CD4-positive, alpha-beta T cell (primary cell): ENCODE measurements around the gene ENAH. TPM values are rescaled to one million over a fixed set of nuclear protein-coding genes. Genes with fewer than 3 reads are reported as not detected.
A peak's percentile ranks its signal among the peaks of the same experiment; 100 is the strongest.
"Not testable (repeated sequence)": the region's sequence is repeated elsewhere in the genome, so short reads cannot be mapped to it uniquely, and the experiment has no call there.

Experiments
- ATAC-seq: fragments of 200-7000 bp; cut with Tn5 transposase; one replicate; pipeline ENCODE4 v1.10.0; 2022; ENCODE audit warnings: mild to moderate bottlenecking; ENCODE audit not compliant: poor library complexity
- CTCF ChIA-PET: fragments of 350-600 bp; sonication (Branson Sonifier 250); formaldehyde crosslinking; loops from one replicate; lab custom pipeline; 2021; ENCODE audit warnings: antibody characterized with exemption, inconsistent platforms; lab: Charles Lee
- POLR2A ChIA-PET: fragments of 350-600 bp; sonication (Branson Sonifier 250); formaldehyde crosslinking; loops from one replicate; lab custom pipeline; 2021; ENCODE audit warnings: antibody characterized with exemption, inconsistent platforms; lab: Charles Lee
- DNase-seq, 14 experiments: peaks; one replicate each; pipeline ENCODE4 v3.0.0-alpha.2; 2013 to 2020; ENCODE audit warnings: mixed read lengths in 2 of 14
- H3K27ac ChIP-seq, 2 donors: one replicate each; pipeline versions ENCODE4 v1.5.1 to v1.7.0; 2013; ENCODE audit warnings: low read length in 2 of 2, low read depth in 1 of 2, mild to moderate bottlenecking in 1 of 2
- H3K27me3 ChIP-seq, 2 experiments: 1 replicate in 1 of 2; 2 replicates in 1 of 2; pipeline versions ENCODE4 v1.6.1 to v1.7.0; 2013; ENCODE audit warnings: low read length in 2 of 2, control low read depth in 1 of 2, mild to moderate bottlenecking in 1 of 2, moderate library complexity in 1 of 2; ENCODE audit not compliant: insufficient read depth in 2 of 2, control insufficient read depth in 1 of 2
- H3K36me3 ChIP-seq: one replicate; pipeline ENCODE4 v1.6.1; 2013; ENCODE audit warnings: low read length, control low read depth; ENCODE audit not compliant: insufficient read depth
- H3K4me1 ChIP-seq: one replicate; pipeline ENCODE4 v1.6.1; 2013; ENCODE audit warnings: low read length, control low read depth; ENCODE audit not compliant: insufficient read depth
- H3K4me3 ChIP-seq: one replicate; pipeline ENCODE4 v1.5.1; 2013; ENCODE audit warnings: mild to moderate bottlenecking, low read length, moderate library complexity
- H3K9me3 ChIP-seq, 2 experiments: 1 replicate in 1 of 2; 2 replicates in 1 of 2; pipeline versions ENCODE4 v1.6.1 to v1.7.0; 2013; ENCODE audit warnings: low read length in 2 of 2, mild to moderate bottlenecking in 2 of 2, control low read depth in 1 of 2, moderate library complexity in 1 of 2; ENCODE audit not compliant: control insufficient read depth in 1 of 2, insufficient read depth in 1 of 2
- H3K27ac Mint-ChIP-seq: one replicate; pipeline ENCODE4 v1.8.0; 2020; ENCODE audit warnings: mixed read lengths
- H3K27me3 Mint-ChIP-seq: one replicate; pipeline ENCODE4 v1.8.0; 2021; ENCODE audit warnings: mixed read lengths
- H3K36me3 Mint-ChIP-seq: one replicate; pipeline ENCODE4 v1.8.0; 2021; ENCODE audit warnings: low read depth, mixed read lengths
- H3K4me1 Mint-ChIP-seq: one replicate; pipeline ENCODE4 v1.8.0; 2021; ENCODE audit warnings: low read depth, mixed read lengths
- H3K4me3 Mint-ChIP-seq: one replicate; pipeline ENCODE4 v1.8.0; 2020; ENCODE audit warnings: mild to moderate bottlenecking, mixed read lengths
- H3K9me3 Mint-ChIP-seq: one replicate; pipeline ENCODE4 v1.8.0; 2020; ENCODE audit warnings: mixed read lengths
- CTCF ChIP-seq: fragments of 200-600 bp; IDR thresholded peaks from one replicate; pipeline ENCODE4 v1.8.0; 2022; ENCODE audit warnings: antibody characterized with exemption, mild to moderate bottlenecking
- intact Hi-C, 2 experiments: fragments of 100-400 bp; cut with DNase I in 1 of 2; cut with micrococcal nuclease in 1 of 2; formaldehyde crosslinking; loops; one replicate each; pipeline versions ENCODE4 v1.15.1 to v1.9.0; 2023 to 2025; cut with DNase I, micrococcal nuclease
- total RNA-seq, 174 experiments: library from RNA in 2 of 174; stranded (reverse) in 2 of 174; gene quantifications; one replicate each; pipeline ENCODE4 v1.2.3 and lab custom pipeline; 2021 to 2026

ENAH gene
- total RNA-seq, 2 experiments from 2014 or later: not detected

- peak overlapping the region; percentile 39 for H3K27ac Mint-ChIP-seq
- no peak for TF ChIP-seq CTCF
- no peaks in the 10 kb centered on the region for H3K36me3 Mint-ChIP-seq
- ATAC-seq (no peak), DNase-seq (peak in 1 of 14 experiments; percentile 32)
- peaks cover 43% of the 10 kb centered on the region for H3K4me1 Mint-ChIP-seq
- peak overlapping the region; percentile 30 for H3K4me3 Mint-ChIP-seq
- H3K27me3 Mint-ChIP-seq: no peaks in the 10 kb centered on the region
- Histone ChIP-seq H3K27me3 (no peaks in the 10 kb centered on the region), H3K4me1 (peaks cover 57% of the 10 kb centered on the region), H3K36me3 (no peaks in the 10 kb centered on the region), H3K9me3 (no peaks in the 10 kb centered on the region), H3K4me3 (no peak overlapping the region), H3K27ac (no peak overlapping the region)
- ChIA-PET CTCF (interaction anchor here (0.6 to 2.0 kb wide), 26 partner anchors 9 to 590 kb away, joined by 3 to 15 read pairs (median 4); partner anchors contain the start of gene SRP9), POLR2A (interaction anchor here (1.1 to 1.7 kb wide), 4 partner anchors 33 to 526 kb away, joined by 3 to 6 read pairs (median 4); partner anchors contain the start of gene SRP9)
- intact Hi-C loops: loop anchor here in 1 of 2 experiments (2.0 to 5.0 kb wide), 4 partner anchors 48 to 588 kb away; partner anchors contain the start of gene H3-3A
- H3K9me3 Mint-ChIP-seq: no peaks in the 10 kb centered on the region
These were observed 178.4 kb downstream of the ENAH start for GRCh38 chr1:225474439-225474985.

GRCh38 chr1:225473676-225474438 lies 179.1 kb downstream of the ENAH start:
- H3K27me3 Mint-ChIP-seq: not testable (repeated sequence)
- H3K4me1 ChIP-seq: peaks cover 63% of the 10 kb centered on the region

GRCh38 chr1:225473266-225473665 lies 179.7 kb downstream of the ENAH start:
- H3K27me3 Mint-ChIP-seq, H3K9me3 Mint-ChIP-seq, H3K4me3 ChIP-seq, ATAC-seq, H3K9me3 ChIP-seq, H3K27ac ChIP-seq, H3K27me3 ChIP-seq, H3K36me3 Mint-ChIP-seq, H3K36me3 ChIP-seq: not testable (repeated sequence)
- intact Hi-C loops: loop anchor here in 1 of 2 experiments (5.0 kb wide), 1 partner anchor 589 kb away; the partner anchor contains the start of gene H3-3A
- Mint-ChIP-seq H3K4me1 (peaks cover 54% of the 10 kb centered on the region), H3K4me3 (peak overlapping the region; percentile 81), H3K27ac (peak overlapping the region; percentile 69)
- ChIA-PET CTCF (interaction anchor here (0.9 kb wide), 1 partner anchor 592 kb away, joined by 3 read pairs; no protein-coding TSS in a partner anchor), POLR2A (interaction anchor here (0.9 to 1.7 kb wide), 7 partner anchors 28 to 527 kb away, joined by 3 to 9 read pairs (median 3); partner anchors contain the start of gene SRP9)
- DNase-seq: peak in 6 of 14 experiments; percentile 30 to 55 (median 37)
- H3K4me1 ChIP-seq: peaks cover 66% of the 10 kb centered on the region

More at GRCh38 chr1:225473676-225474438, 179.1 kb downstream of the ENAH start:
- ChIA-PET CTCF (interaction anchor here (0.7 to 2.0 kb wide), 11 partner anchors 9 to 513 kb away, joined by 3 to 10 read pairs (median 4); partner anchors contain the start of gene SRP9), POLR2A (interaction anchor here (0.9 to 1.7 kb wide), 8 partner anchors 29 to 526 kb away, joined by 3 to 9 read pairs (median 3); partner anchors contain the start of gene SRP9)
- intact Hi-C loops: loop anchor here in 1 of 2 experiments (2.0 to 5.0 kb wide), 4 partner anchors 47 to 588 kb away; partner anchors contain the start of gene H3-3A
- DNase-seq: peak in 1 of 14 experiments; percentile 30
- not testable (repeated sequence) for H3K4me3 ChIP-seq, H3K27me3 ChIP-seq, H3K9me3 ChIP-seq, ATAC-seq, H3K36me3 ChIP-seq, H3K9me3 Mint-ChIP-seq, H3K27ac ChIP-seq, H3K36me3 Mint-ChIP-seq
- Mint-ChIP-seq H3K27ac (peak overlapping the region; percentile 69), H3K4me1 (peaks cover 49% of the 10 kb centered on the region), H3K4me3 (peak overlapping the region; percentile 81)
